ENCODE data around the gene ABCD2.
A peak's percentile ranks its signal among the peaks of the same experiment; 100 is the strongest.
"Not testable (repeated sequence)": the region's sequence is repeated elsewhere in the genome, so short reads cannot be mapped to it uniquely, and the experiment has no call there.

ABCD2 gene

DNA sequence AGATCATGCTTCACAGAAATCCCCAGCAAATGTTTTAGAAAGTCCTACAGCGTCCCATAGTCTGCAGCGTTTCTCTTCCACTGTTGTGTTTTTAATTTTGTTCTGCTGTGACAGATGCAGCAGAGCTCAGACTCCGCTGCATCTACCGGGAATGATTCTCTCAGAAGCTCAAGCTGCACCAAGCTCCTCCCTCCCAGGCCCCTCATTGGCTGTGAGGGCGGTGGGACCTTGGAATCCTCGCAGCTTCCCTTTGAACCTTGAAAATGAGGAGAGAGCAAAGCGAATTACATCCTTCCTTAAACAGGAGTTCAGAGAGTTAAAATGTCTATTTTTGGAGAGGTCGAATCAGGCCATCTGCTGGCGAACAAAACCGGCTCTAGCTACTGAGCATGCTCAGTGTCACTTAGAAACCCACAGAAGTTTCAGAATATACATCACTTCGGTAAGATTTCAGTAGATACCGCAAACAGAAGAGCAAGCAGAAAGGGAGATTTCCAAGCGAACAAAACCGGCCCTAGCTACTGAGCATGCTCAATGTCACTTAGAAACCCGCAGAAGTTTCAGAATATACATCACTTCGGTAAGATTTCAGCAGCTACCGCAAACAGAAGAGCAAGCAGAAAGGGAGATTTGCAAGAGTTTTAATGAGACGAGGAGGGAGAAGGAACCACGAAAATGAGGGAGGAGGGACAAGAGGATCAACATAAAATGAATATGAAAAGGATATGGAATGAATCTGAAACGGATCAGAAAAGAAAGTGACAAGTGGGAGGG is at the start of gene ABCD2:
ABCD2 (minus strand) TSS at position 144 of the 774 bp plus-strand sequence. CDS start 188 bp downstream, outside the sequence.
- peak; percentile 62 for DNase-seq (ENCODE audit: low read depth, low spot score)

- no peak for DNase-seq (ENCODE audit: low read depth, low spot score)
Observed at GRCh38 chr12:39660101-39660500, 40.5 kb upstream of the ABCD2 start.

- no peak for DNase-seq (ENCODE audit: low read depth, low spot score)
Observed at GRCh38 chr12:39647383-39647782, 27.8 kb upstream of the ABCD2 start.

DNA sequence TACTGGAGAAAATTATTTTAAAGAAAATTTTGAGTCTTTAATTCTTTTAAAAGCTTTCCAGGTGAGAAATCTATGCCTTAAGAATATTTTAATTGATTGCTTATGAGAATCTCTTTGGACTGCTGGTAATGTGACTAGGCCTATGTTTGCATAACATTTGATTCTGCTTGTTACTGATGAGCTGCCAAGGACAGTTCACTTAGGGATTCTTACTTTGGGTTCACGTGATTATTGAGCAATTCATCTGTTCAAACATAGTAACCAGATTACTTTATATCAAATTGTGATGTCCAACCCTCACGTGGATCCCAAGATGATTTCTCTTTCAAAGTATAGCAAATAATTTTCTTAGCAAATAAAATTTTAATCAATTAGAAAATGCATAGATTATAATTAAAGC is 27.4 kb upstream of the ABCD2 start:
- no peak for DNase-seq (ENCODE audit: low read depth, low spot score)

DNA sequence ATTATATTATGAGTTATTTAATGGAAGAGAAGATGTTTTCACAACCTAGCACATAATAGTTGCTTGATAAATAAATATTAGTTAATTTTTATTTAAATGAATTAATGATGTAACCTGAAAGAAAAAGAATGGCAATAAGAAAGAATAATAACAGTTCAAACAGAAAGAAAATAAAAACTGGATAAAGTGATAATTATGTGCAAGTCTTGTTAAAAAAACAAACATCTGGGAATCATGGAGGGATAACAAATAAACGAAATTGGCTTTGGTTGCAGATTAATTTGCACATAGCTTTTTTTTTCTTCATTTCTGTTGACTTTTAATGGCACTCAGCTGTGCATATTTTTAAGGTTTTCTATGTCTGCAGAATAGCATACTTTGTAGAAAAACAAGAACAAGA is 23.4 kb upstream of the ABCD2 start:
- no peak for DNase-seq (ENCODE audit: low read depth, low spot score)

- DNase-seq (ENCODE audit: low read depth, low spot score), result no peak
Observed at GRCh38 chr12:39638840-39639239, 19.2 kb upstream of the ABCD2 start.

DNA sequence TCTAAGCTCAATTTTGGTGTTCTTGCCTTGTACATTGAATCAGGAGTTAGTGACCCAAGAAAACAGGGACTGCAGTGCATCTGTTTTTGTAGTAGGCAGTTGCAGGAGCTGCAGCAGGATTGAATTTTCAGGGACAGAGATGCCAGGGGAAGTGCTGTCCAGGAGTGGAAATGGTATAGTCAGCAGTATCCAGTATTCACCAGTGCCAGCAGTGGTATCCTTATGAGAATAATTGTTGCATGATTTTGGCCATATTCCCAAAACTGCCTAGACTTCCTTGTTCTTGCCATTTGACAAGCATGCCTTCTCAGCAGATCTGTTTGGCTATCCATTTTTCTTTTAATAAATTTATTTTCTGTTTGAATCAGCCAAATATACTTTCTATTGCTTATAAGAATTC is 18.6 kb upstream of the ABCD2 start:
- no peak for DNase-seq (ENCODE audit: low read depth, low spot score)

DNA sequence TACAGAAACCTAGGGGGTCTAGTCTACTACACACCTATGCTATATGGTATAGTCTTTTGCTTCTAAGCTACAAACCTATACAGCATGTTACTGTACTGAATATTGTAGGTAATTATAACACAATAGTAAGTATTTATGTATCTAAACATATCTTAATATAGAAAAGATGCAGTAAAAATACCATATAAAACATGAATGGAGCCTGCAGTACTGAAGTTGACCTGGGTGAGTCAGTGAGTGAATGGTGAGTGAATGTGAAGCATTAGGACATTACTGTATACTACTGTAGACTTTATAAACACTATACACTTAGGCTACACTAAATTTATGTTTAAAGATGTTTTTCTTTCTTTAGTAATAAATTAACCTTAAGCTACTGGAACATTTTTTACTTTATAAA is 13.1 kb upstream of the ABCD2 start:
- no peak for DNase-seq (ENCODE audit: low read depth, low spot score)

GRCh38 chr12:39628836-39629235 is 9.2 kb upstream of the ABCD2 start:
- no peak for DNase-seq (ENCODE audit: low read depth, low spot score)

GRCh38 chr12:39627914-39628313 is 8.3 kb upstream of the ABCD2 start:
- DNase-seq (ENCODE audit: low read depth, low spot score), result no peak

- no peak for DNase-seq (ENCODE audit: low read depth, low spot score)
Observed at GRCh38 chr12:39626033-39626814, 6.6 kb upstream of the ABCD2 start.

GRCh38 chr12:39623919-39624318 is 4.3 kb upstream of the ABCD2 start:
- DNase-seq (ENCODE audit: low read depth, low spot score), result no peak

DNA sequence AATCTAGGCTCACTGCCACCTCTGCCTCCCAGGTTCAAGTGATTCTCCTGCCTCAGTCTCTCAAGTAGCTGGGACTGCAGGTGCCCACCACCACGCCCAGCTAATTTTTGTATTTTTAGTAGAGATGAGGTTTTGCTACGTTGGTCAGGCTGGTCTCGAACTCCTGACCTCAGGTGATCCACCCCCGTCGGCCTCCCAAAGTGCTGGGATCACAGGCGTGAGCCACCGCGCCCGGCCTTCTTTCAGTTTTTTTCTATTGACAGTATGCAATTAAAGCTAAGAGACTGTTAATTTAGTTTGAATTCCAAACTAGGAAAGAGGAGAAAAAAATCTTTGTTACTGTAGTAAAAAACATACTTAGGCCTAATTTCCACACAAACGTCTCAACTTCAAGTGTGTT is 3.6 kb upstream of the ABCD2 start:
- DNase-seq (ENCODE audit: low read depth, low spot score), result not testable (repeated sequence)

GRCh38 chr12:39622306-39622705 is 2.7 kb upstream of the ABCD2 start:
- DNase-seq (ENCODE audit: low read depth, low spot score), result no peak

- DNase-seq (ENCODE audit: low read depth, low spot score), result no peak
Observed at GRCh38 chr12:39621670-39622069, 2.1 kb upstream of the ABCD2 start.

DNA sequence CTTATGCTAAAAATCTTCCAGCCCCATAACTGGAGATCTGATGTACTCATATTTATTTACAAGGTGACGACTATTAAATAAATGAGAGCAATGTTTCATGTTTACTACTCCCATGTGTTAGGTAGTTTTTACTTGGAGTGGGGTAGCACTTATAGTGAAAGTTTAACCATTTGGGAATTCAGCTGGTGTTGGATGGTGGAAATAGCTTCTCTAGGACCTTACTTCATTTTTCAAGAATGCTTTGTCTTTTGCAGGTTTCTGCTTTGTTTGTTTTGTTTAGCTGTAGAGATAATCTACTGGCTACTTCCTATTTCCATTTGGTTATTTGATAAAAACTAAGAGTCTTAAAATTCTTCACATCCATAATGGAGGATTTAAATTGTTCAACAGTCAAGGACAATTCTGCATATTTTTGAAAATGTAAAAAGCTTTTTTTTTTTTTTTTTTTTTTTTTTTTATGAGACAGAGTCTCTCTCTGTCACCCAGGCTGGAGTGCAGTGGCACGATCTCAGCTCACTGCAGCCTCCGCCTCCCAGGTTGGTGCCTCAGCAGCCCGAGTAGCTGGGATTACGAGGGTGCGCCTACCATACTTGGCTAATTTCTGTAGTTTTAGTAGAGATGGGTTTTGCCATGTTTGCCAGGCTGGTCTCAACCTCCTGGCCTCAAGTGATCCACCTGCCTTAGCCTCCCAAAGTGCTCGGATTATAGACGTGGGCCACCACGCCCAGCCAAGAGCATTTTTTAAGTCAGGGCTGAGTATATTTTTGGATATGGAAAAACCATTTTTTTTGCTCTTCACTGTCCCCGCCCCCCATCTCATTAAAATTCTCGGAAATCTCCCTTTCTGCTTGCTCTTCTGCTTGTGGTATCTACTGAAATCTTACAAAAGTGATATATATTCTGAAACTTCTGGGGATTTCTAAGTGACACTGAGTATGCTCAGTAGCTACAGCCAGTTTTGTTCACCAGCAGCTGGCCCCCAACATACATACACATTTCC is 1.4 kb upstream of the ABCD2 start:
- no peak for DNase-seq (ENCODE audit: low read depth, low spot score)

- no peak for DNase-seq (ENCODE audit: low read depth, low spot score)
Observed at GRCh38 chr12:39619316-39619659, 315 bp downstream of the ABCD2 start.

DNA sequence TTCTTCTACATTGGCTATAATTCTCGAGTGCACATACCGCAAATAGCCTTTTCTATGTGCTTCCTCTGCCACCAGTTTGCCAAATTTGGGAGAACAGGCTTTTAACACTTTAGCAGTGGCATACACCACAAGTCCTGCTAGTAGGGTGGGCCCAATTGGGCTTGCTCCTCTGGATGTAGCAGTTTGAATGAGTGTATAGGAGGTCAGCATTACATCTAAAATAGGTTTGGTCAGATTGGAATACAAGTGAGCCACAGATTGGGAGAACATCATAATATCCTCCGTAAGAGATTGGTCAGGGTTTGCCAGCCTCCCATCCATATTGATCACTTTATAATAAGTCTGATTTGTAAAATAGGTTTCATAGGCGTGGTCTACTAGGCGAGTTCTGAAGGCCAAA is 902 bp downstream of the ABCD2 start:
- no peak for DNase-seq (ENCODE audit: low read depth, low spot score)

GRCh38 chr12:39617887-39618286 is 1.7 kb downstream of the ABCD2 start:
- no peak for DNase-seq (ENCODE audit: low read depth, low spot score)

DNA sequence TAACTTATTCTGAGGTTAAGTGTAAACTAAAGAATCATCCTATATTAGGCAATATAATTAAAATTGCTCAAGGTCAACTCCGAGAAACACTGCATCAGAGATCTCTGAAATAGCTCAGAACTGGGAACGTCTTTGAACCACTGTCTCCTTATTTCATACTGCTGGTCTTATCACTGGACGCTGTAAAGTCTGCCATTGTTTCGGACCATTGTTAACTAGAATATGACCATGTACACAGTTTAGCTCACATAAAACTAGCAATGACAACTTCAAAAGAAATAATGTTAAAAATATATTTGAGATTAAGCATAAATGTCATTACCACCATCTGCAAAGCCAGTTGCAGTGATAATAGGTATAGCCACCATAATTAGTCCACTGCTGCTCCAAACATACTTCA is 2.9 kb downstream of the ABCD2 start:
- DNase-seq (ENCODE audit: low read depth, low spot score), result no peak

- no peak for DNase-seq (ENCODE audit: low read depth, low spot score)
Observed at GRCh38 chr12:39616251-39616650, 3.4 kb downstream of the ABCD2 start.

DNA sequence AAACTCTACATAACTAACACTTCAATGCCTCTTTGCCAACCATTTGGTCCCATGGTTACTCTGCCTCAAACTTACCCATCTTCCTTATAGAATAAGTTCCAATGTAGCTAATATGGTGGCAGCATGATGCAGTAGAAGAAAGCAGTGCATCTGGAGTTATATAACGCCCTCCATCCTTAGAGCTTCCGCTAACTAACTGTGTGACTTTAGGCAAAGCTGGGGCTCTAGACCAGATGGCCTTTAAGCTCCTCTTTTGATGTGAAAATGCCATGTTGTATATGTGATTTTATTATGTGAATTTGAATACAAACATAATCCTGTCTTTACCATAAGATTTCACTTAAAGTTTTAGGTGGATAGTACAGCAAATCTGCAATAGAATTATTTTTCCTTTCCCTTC is 6.1 kb downstream of the ABCD2 start:
- no peak for DNase-seq (ENCODE audit: low read depth, low spot score)
